Caco-2 (cell line): ENCODE measurements around the gene MED13L. TPM values are rescaled to one million over a fixed set of nuclear protein-coding genes. Genes with fewer than 3 reads are reported as not detected.
"Not testable (repeated sequence)": the region's sequence is repeated elsewhere in the genome, so short reads cannot be mapped to it uniquely, and the experiment has no call there.

Source experiments
- BruUV-seq: library from RNA; stranded (reverse); fragments of 400-500 nt; replicated peaks from 2 replicates; lab custom pipeline; 2021; lab: Mats Ljungman, UMichigan
- CTCF ChIA-PET: fragments of 300-600 bp; sonication (Branson Sonifier 250); formaldehyde crosslinking; loops from one replicate; lab custom pipeline; 2022; ENCODE audit warnings: antibody characterized with exemption; lab: Charles Lee
- POLR2A ChIA-PET: fragments of 300-600 bp; sonication (Branson Sonifier 250); formaldehyde crosslinking; loops from one replicate; lab custom pipeline; 2022; ENCODE audit warnings: antibody characterized with exemption; lab: Charles Lee
- DNase-seq, 2 experiments: peaks; one replicate each; pipeline versions ENCODE4 v3.0.0 to v3.0.0-alpha.2; 2020 to 2022
- H3K27me3 ChIP-seq: replicated peaks from 2 replicates; pipeline ENCODE4 v1.6.0; 2011; ENCODE audit warnings: low read length; ENCODE audit not compliant: control insufficient read depth, insufficient read depth
- H3K36me3 ChIP-seq: 2 replicates; pipeline ENCODE4 v1.5.1; 2011; ENCODE audit warnings: low read length; ENCODE audit not compliant: control insufficient read depth, insufficient read depth
- H3K4me1 ChIP-seq: fragments of 250-450 bp; sonication (Bioruptor Pico); 2 replicates; pipeline ENCODE4 v1.5.1; 2020; ENCODE audit warnings: mild to moderate bottlenecking
- H3K4me3 ChIP-seq: 2 replicates; pipeline ENCODE4 v1.5.1; 2011; ENCODE audit warnings: low read depth, mild to moderate bottlenecking, control low read depth, low read length
- H3K9me3 ChIP-seq: fragments of 250-450 bp; sonication (Bioruptor Pico); 2 replicates; pipeline ENCODE4 v1.5.1; 2020; ENCODE audit warnings: mild to moderate bottlenecking, moderate library complexity
- H3K27ac Mint-ChIP-seq: one replicate; pipeline ENCODE4 v1.8.0; 2022; ENCODE audit warnings: mixed read lengths; ENCODE audit not compliant: unreplicated experiment
- H3K27me3 Mint-ChIP-seq: one replicate; pipeline ENCODE4 v1.8.0; 2022; ENCODE audit warnings: mixed read lengths; ENCODE audit not compliant: insufficient read depth, unreplicated experiment
- H3K36me3 Mint-ChIP-seq: one replicate; pipeline ENCODE4 v1.8.0; 2022; ENCODE audit warnings: mild to moderate bottlenecking, mixed read lengths; ENCODE audit not compliant: insufficient read depth, unreplicated experiment
- H3K4me1 Mint-ChIP-seq: one replicate; pipeline ENCODE4 v1.8.0; 2022; ENCODE audit warnings: low read depth, mixed read lengths; ENCODE audit not compliant: unreplicated experiment
- H3K4me3 Mint-ChIP-seq: one replicate; pipeline ENCODE4 v1.8.0; 2022; ENCODE audit warnings: mild to moderate bottlenecking, moderate library complexity, mixed read lengths; ENCODE audit not compliant: unreplicated experiment
- H3K9me3 Mint-ChIP-seq: one replicate; pipeline ENCODE4 v1.8.0; 2022; ENCODE audit warnings: mixed read lengths; ENCODE audit not compliant: unreplicated experiment
- CTCF ChIP-seq, 2 experiments: fragments of 200-600 bp in 1 of 2; IDR thresholded peaks; 1 replicate in 1 of 2; 2 replicates in 1 of 2; pipeline versions ENCODE4 v1.5.1 to v1.8.0; 2011 to 2022; ENCODE audit warnings: antibody characterized with exemption in 1 of 2, control low read depth in 1 of 2, inconsistent platforms in 1 of 2, low read depth in 1 of 2, low read length in 1 of 2, mild to moderate bottlenecking in 1 of 2, moderate library complexity in 1 of 2; ENCODE audit not compliant: insufficient read depth in 1 of 2, severe bottlenecking in 1 of 2, unreplicated experiment in 1 of 2
- intact Hi-C: fragments of 100-400 bp; cut with micrococcal nuclease; formaldehyde crosslinking; loops from one replicate; pipeline ENCODE4 v1.10.0; 2022; ENCODE audit not compliant: unreplicated experiment
- total RNA-seq: library from RNA; stranded (reverse); gene quantifications from 2 replicates; pipeline ENCODE4 v1.2.3, GENCODE V29; 2022

MED13L gene
- total RNA-seq, 1 experiment from 2014 or later = 160 TPM

GRCh38 chr12:116133636-116134214 is 143.8 kb downstream of the MED13L start:
- intact Hi-C loops = loop anchor here (10.0 kb wide), 1 partner anchor 119 kb away; no protein-coding TSS in a partner anchor
- Histone ChIP-seq H3K36me3 (no peaks in the 10 kb centered on the region), H3K27me3 (no peaks in the 10 kb centered on the region), H3K4me3 (no peak overlapping the region), H3K4me1 (no peaks in the 10 kb centered on the region; the same call in none of the 2 replicates), H3K9me3 (no peaks in the 10 kb centered on the region)
- BruUV-seq = no TSS peak
- no peaks in the 10 kb centered on the region for H3K36me3 Mint-ChIP-seq
- H3K9me3 Mint-ChIP-seq = no peaks in the 10 kb centered on the region
- POLR2A ChIA-PET = no interaction called here
- H3K4me1 Mint-ChIP-seq = peaks cover 19% of the 10 kb centered on the region
- no peak for DNase-seq
- CTCF ChIA-PET = interaction anchor here (0.5 to 0.6 kb wide), 2 partner anchors 128 to 469 kb away, joined by 6 to 10 read pairs; no protein-coding TSS in a partner anchor
- no peak overlapping the region for H3K4me3 Mint-ChIP-seq
- H3K27me3 Mint-ChIP-seq = no peaks in the 10 kb centered on the region
- no peak overlapping the region for H3K27ac Mint-ChIP-seq
- no peak for TF ChIP-seq CTCF (IDR thresholded peaks at IDR 0.05; ENCODE audit: insufficient read depth in 1 of 2, low read depth in 1 of 2, low read length in 1 of 2, severe bottlenecking in 1 of 2, unreplicated experiment in 1 of 2)

GRCh38 chr12:116133149-116133548 is 144.3 kb downstream of the MED13L start:
- no peak for DNase-seq
- BruUV-seq = no TSS peak
- CTCF ChIA-PET = interaction anchor here (0.5 to 0.6 kb wide), 2 partner anchors 128 to 470 kb away, joined by 6 to 10 read pairs; no protein-coding TSS in a partner anchor
- no peaks in the 10 kb centered on the region for H3K36me3 Mint-ChIP-seq
- no peaks in the 10 kb centered on the region for H3K27me3 ChIP-seq
- no peak overlapping the region for H3K4me3 Mint-ChIP-seq
- no peaks in the 10 kb centered on the region for H3K9me3 Mint-ChIP-seq
- H3K4me3 ChIP-seq = no peak overlapping the region
- POLR2A ChIA-PET = no interaction called here
- H3K27me3 Mint-ChIP-seq = no peaks in the 10 kb centered on the region
- no peaks in the 10 kb centered on the region; the same call in 1 of the 2 replicates for H3K4me1 ChIP-seq
- H3K36me3 ChIP-seq = no peaks in the 10 kb centered on the region
- intact Hi-C loops = loop anchor here (10.0 kb wide), 1 partner anchor 118 kb away; no protein-coding TSS in a partner anchor
- no peaks in the 10 kb centered on the region for H3K9me3 ChIP-seq
- no peak for TF ChIP-seq CTCF (IDR thresholded peaks at IDR 0.05; ENCODE audit: insufficient read depth in 1 of 2, low read depth in 1 of 2, low read length in 1 of 2, severe bottlenecking in 1 of 2, unreplicated experiment in 1 of 2)
- H3K4me1 Mint-ChIP-seq = peaks cover 19% of the 10 kb centered on the region
- no peak overlapping the region for H3K27ac Mint-ChIP-seq

GRCh38 chr12:116131987-116132386 is 145.5 kb downstream of the MED13L start:
- H3K4me3 Mint-ChIP-seq, H3K4me3 ChIP-seq, POLR2A ChIA-PET, DNase-seq, H3K36me3 Mint-ChIP-seq, H3K27ac Mint-ChIP-seq, H3K36me3 ChIP-seq, H3K9me3 ChIP-seq, BruUV-seq, H3K4me1 ChIP-seq, CTCF ChIA-PET, H3K27me3 ChIP-seq, H3K27me3 Mint-ChIP-seq, H3K9me3 Mint-ChIP-seq: not testable (repeated sequence)
- H3K4me1 Mint-ChIP-seq = peaks cover 19% of the 10 kb centered on the region
- intact Hi-C loops = loop anchor here (10.0 kb wide), 1 partner anchor 117 kb away; no protein-coding TSS in a partner anchor
